Measurements from ENCODE around the gene RPLP2. TPM values are rescaled to one million over a fixed set of nuclear protein-coding genes. Genes with fewer than 3 reads are reported as not detected.

The RPLP2 gene
- total RNA-seq, 1 experiment from 2014 or later: 1,325 TPM

- intact Hi-C loops (cut with micrococcal nuclease; ENCODE audit: unreplicated experiment): no loop called here
- no TSS peak for BruUV-seq (replicated peaks)
- Histone ChIP-seq H3K27me3 (replicated peaks; ENCODE audit: insufficient read depth, low read depth, low read length, poor library complexity) (no peaks in the 10 kb centered on the region), H3K27ac (ENCODE audit: low read depth, low read length, poor library complexity, severe bottlenecking) (no peak overlapping the region), H3K9me3 (ENCODE audit: low read depth, low read length, poor library complexity, severe bottlenecking) (no peaks in the 10 kb centered on the region), H3K4me1 (ENCODE audit: insufficient read depth, low read length, poor library complexity, severe bottlenecking) (peaks cover 6% of the 10 kb centered on the region), H3K4me3 (ENCODE audit: low read depth, low read length, poor library complexity, severe bottlenecking) (no peak overlapping the region), H3K36me3 (ENCODE audit: insufficient read depth, low read length, poor library complexity, severe bottlenecking) (peaks cover 28% of the 10 kb centered on the region)
- TF ChIP-seq EZH2 (IDR thresholded peaks at IDR 0.05; ENCODE audit: borderline replicate concordance, low read depth, low read length, poor library complexity, severe bottlenecking) (no peak), CTCF (conservative IDR thresholded peaks at IDR 0.05; ENCODE audit: low read depth, low read length) (no peak)
- DNase-seq (ENCODE audit: low spot score): no peak
- CTCF ChIA-PET: no interaction called here
- POLR2A ChIA-PET (ENCODE audit: low non-redundant PET): no interaction called here
These were observed 26.5 kb downstream of the RPLP2 start for GRCh38 chr11:836274-836673.

- CTCF ChIA-PET: no interaction called here
- no peak overlapping the region for H3K27ac ChIP-seq (ENCODE audit: low read depth, low read length, poor library complexity, severe bottlenecking)
- H3K9me3 ChIP-seq (ENCODE audit: low read depth, low read length, poor library complexity, severe bottlenecking): no peaks in the 10 kb centered on the region
- peaks cover 28% of the 10 kb centered on the region for H3K36me3 ChIP-seq (ENCODE audit: insufficient read depth, low read length, poor library complexity, severe bottlenecking)
- TF ChIP-seq CTCF (conservative IDR thresholded peaks at IDR 0.05; ENCODE audit: low read depth, low read length): no peak
- H3K27me3 ChIP-seq (replicated peaks; ENCODE audit: insufficient read depth, low read depth, low read length, poor library complexity): no peaks in the 10 kb centered on the region
- DNase-seq (ENCODE audit: low spot score): no peak
- H3K4me1 ChIP-seq (ENCODE audit: insufficient read depth, low read length, poor library complexity, severe bottlenecking): peaks cover 6% of the 10 kb centered on the region
- BruUV-seq (replicated peaks): no TSS peak
- POLR2A ChIA-PET (ENCODE audit: low non-redundant PET): no interaction called here
- no peak overlapping the region for H3K4me3 ChIP-seq (ENCODE audit: low read depth, low read length, poor library complexity, severe bottlenecking)
- intact Hi-C loops (cut with micrococcal nuclease; ENCODE audit: unreplicated experiment): no loop called here
These were observed 26.9 kb downstream of the RPLP2 start for GRCh38 chr11:836700-837099.

GRCh38 chr11:837189-837989 is 27.6 kb downstream of the RPLP2 start:
- no peak for DNase-seq (ENCODE audit: low spot score)
- Histone ChIP-seq H3K27ac (ENCODE audit: low read depth, low read length, poor library complexity, severe bottlenecking) (no peak overlapping the region), H3K4me3 (ENCODE audit: low read depth, low read length, poor library complexity, severe bottlenecking) (no peak overlapping the region), H3K27me3 (replicated peaks; ENCODE audit: insufficient read depth, low read depth, low read length, poor library complexity) (no peaks in the 10 kb centered on the region), H3K36me3 (ENCODE audit: insufficient read depth, low read length, poor library complexity, severe bottlenecking) (peaks cover 28% of the 10 kb centered on the region), H3K9me3 (ENCODE audit: low read depth, low read length, poor library complexity, severe bottlenecking) (no peaks in the 10 kb centered on the region), H3K4me1 (ENCODE audit: insufficient read depth, low read length, poor library complexity, severe bottlenecking) (peaks cover 1% of the 10 kb centered on the region)
- CTCF ChIA-PET: no interaction called here
- BruUV-seq (replicated peaks): no TSS peak
- intact Hi-C loops (cut with micrococcal nuclease; ENCODE audit: unreplicated experiment): no loop called here
- no peak for TF ChIP-seq CTCF (conservative IDR thresholded peaks at IDR 0.05; ENCODE audit: low read depth, low read length)
- no peak for TF ChIP-seq EZH2 (IDR thresholded peaks at IDR 0.05; ENCODE audit: borderline replicate concordance, low read depth, low read length, poor library complexity, severe bottlenecking)
- POLR2A ChIA-PET (ENCODE audit: low non-redundant PET): no interaction called here
